Measurements from ENCODE around the gene IFNA16.
A peak's percentile ranks its signal among the peaks of the same experiment; 100 is the strongest.
"Not testable (repeated sequence)": the region's sequence is repeated elsewhere in the genome, so short reads cannot be mapped to it uniquely, and the experiment has no call there.

Gene IFNA16

GRCh38 chr9:21217211-21217610 is at the start of gene IFNA16:
TSS of gene IFNA16 (minus strand) at chr9:21217311. CDS start at chr9:21217305, 6 bp downstream.
- not testable (repeated sequence) for DNase-seq

DNA sequence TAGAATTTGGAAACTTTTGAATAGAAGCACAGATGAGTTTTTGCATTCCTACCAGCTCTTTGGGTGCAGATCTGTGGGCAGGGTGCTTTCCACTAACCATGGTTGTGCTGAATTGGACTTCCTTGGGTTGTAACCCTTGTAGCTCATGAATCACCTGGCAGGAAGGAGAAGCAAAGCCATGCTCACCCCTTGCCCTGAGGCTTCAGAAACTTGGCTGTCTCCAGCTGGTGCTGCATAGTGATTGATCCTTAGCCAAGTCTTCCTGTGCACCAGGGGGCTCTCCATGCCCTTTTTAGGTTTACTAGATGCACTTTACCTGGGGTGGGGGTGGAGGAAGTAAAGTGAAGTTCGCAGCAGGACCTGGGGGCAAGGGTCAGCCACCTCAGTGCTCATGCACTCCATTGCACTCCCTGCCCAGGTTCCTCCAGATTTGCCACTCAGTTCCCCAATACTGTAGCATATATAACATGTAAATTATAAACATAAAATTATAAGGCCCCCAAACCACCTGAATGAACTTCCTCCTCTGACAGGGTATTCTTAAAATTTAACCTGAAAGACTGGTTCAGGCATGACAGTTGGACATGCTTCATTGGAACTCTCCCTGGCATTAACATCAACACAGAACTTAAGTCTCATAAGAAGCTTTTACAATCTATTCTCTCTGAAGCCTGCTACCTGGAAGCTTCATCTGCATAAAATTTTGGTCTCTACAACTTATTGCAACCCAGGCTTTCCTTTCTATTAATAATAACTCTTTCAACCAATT is 48.5 kb upstream of the IFNA16 start:
- DNase-seq: no peak

DNA sequence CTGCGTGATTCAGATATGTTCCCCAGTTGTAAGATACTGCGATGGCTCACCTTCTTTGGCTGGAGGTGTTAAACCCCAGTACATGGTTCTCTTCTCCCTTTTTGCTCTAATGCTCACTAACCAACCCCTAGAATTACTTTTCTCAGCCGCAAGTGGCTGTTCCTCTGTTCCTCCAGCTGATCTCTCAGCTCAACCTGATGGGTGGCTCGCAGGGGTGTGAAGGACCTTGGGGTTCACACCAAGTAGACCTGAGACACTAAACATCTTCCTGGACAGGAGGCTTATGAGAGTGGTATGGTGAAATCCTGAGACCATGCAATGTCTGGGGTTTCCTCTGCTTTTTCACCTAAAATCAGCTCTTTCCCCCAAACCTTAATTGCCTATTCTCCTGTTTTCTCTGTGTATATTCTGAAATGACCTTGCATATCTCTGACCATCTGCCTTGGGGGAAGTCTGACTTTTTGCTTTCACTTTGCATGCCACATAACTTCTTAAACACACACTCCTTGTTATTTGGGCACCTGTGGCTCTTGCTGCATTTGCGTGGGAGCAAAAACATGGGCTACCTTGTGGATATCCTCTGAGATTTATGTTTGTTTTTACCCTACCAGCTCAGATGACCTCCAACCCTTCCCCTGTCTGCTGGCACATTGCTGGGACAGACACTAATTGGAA is 38.6 kb upstream of the IFNA16 start:
- DNase-seq: no peak

- peak; percentile 25 for DNase-seq
Measured at GRCh38 chr9:21252721-21253547, 35.8 kb upstream of the IFNA16 start.

DNA sequence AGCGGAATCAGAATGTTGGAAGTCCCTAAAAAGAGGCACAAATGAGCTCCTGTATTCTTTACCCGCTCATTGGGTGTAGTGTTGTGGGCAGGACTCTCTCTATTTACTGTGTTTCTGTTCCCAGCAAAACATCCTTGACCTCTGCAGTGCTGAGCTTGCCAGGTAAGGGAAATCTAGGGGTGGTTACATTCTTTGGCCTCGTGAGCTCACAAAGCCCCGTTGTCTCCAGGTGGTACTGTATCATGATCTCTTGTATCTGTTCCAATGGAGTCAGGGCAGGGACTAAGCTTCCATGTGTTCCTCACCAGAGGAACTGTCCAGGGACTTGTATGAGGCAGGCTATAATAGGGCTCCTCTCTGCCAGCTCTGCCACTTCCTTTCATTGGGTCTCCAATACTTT is 34.5 kb upstream of the IFNA16 start:
- no peak for DNase-seq

GRCh38 chr9:21251190-21251589 is 34.1 kb upstream of the IFNA16 start:
- no peak for DNase-seq

- DNase-seq: no peak
Measured at GRCh38 chr9:21244836-21245235, 27.7 kb upstream of the IFNA16 start.

DNA sequence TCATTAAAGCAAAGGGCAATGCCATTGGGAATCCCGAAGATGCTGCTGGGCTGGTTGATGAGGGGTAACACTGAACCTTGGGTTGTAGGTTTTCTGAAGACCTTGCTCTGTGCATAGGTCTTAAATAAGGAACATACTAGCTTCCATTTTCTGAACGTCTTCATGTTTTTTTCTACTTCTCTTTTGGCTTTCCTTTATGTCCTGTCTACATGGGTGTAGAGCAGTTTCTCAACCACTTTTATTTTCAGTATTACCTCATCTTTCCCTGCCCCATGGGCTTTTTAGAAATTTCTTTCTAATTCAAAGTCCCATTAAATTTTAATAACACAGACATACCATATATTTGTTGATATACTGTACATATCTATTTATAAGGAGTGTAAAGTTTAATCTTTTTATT is 22.8 kb upstream of the IFNA16 start, which contains the start of gene IFNA14:
Gene IFNA14 (minus strand): TSS at position 95 of the 400 bp plus-strand sequence. CDS start 70 bp downstream, at position 25.
- DNase-seq: no peak

DNA sequence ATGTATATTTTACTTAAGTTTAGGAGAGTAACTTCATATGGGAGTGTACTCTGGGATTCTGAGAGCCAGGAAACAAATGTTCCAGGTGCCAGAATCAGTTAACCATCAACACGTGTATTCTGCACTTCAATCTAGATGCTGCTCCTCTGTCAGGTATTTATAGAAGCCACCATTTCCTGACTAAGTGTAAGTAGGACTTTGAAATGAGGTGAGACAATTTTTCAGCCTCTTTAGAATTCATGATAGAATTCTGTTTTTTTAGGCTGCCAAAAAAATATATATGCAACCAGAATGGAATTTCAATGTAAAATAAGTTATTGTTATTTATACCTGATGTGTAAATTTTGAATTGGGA is 19.2 kb upstream of the IFNA16 start:
- DNase-seq: not testable (repeated sequence)

DNA sequence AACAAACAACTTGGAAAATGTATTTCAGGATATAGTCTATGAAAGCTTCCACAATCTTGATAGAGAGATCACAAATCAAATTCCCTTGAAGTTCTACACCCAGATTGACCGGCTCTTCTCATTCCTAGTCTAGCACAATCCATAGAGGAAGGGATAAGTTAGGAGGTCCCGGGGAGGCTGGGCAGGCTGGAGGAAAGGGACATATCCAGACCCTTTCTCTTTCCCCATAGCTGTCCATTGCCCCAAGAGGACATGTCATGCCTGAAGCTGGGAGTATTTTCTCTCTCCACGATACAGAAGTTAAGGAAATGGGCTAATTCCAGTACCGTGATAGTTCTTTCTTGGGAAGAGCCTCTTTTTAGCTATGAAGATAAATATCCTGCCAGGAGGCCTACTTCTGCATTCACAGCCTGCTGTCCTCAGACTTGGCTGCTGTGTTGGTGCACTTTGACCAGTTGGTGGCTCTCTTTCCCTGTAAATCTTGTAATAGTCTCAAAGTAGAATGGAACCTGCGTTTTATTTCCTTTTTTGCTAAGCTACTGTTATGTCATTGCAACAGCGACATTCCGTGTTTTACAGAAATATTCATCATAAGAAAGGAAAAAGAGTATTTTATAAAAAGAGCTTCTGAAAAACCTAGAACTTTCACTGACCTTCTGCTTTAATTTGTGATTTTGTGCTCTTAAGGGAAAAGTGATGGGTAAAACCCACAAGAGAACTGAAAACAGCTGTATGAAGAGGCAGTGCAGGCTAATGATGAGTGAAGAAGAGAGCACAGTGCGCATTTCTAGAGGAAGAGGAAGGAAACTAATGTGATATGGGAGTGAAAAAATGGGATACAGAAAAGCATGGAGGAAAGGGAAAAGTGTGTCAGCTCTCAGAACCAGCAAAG is 18.6 kb upstream of the IFNA16 start:
- peak; percentile 36 for DNase-seq

DNA sequence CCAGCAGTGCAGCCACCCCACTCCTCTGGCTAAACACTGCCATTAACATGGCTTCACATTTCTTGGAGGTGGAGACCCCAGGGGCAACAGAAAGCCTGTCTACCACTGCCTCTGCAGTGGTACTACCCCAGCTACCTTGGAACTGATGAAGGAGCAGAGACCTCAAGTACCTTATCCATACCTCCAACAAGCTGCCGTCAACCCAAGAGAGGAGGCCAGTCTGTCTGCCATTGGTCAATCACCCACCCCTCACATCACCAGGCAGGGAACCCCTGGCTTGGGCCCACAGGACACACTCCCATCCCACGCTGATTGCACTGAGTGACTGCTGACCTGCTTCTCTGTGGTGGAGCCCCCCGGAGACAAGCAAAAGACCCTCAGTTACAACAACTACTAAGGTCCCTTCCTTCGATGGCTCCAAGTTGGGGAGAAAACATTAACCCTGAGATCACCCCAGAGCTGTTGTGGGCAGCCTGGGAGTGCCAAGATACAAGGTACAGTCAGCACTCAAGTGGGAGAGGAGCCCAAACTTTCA is 17.1 kb upstream of the IFNA16 start:
- no peak for DNase-seq

DNA sequence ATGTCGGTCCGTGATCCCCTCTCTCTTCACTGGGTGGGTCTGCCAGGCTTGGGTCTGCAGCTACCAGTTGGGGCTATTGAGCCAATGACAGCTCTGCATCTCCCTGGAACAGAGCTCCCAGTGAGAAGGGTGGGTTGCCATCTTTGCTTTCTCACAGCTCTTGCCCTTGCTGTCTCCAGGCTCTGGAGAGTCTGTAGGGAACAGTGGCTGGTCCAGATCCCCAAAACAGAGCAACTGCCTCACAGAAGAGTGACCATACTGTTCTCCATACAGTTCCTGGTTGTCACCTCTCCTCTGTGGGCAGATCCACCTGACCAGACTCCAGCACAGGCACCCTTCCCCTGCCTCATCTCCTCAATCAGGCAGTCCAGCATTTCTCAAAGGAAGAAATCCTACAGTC is 16.1 kb upstream of the IFNA16 start:
- DNase-seq: no peak

DNA sequence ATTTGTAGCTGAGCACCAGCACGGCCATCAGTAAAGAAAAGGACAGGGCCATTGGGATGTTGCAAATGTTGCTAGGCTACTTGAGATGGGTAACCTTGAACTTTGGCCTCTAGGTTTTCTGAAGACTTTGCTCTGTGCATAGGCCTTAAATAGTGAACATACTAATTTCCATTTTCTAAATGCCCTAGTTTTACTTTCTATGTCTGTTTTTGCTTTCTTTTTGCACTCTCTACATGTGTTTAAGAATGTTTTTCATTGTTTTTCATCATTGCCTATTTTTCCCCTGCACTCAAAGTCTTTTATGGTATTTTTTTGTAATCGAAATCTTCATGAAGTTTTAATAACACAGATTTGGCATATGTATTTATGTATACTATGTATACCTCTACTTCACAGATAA is 11.0 kb upstream of the IFNA16 start, which contains the start of gene IFNA17:
Gene IFNA17 (minus strand): TSS at position 101 of the 400 bp plus-strand sequence. CDS start 49 bp downstream, at position 52.
- DNase-seq: no peak

DNA sequence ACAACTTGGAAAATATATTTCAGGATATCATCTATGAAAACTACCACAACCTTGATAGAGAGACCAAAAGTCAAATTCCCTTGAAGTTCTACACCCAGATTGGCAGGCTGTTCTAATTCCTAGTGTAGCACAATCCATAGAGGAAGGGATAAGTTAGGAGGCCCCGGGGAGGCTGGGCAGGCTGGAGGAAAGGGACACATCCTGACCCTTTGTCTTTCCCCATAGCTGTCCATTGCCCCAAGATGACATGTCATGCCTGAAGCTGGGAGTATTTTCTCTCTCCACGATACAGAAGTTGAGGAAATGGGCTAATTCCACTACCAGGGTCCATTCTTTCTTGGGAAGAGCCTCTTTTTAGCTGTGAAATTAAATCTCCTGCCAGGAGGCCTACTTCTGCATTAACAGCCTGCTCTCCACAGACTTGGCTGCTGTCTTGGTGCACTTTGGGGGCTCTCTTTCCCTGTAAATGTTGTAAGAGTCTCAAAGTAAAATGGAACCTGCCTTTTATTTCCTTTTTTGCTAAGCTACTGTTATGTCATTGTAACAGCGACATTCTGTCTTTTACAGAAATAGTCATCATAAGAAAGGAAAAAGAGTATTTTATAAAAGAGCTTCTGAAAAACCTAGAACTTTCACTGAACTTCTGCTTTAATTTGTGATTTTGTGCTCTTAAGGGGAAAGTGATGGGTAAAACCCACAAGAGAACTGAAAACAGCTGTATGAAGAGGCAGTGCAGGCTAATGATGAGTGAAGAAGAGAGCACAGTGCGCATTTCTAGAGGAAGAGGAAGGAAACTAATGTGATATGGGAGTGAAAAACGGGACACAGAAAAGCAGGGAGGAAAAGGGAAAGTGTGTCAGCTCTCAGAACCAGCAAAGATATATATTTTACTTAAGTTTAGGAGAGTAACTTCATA is 3.4 kb downstream of the IFNA16 start:
- DNase-seq: not testable (repeated sequence)

- DNase-seq: not testable (repeated sequence)
Measured at GRCh38 chr9:21212160-21212559, 5.0 kb downstream of the IFNA16 start.

DNA sequence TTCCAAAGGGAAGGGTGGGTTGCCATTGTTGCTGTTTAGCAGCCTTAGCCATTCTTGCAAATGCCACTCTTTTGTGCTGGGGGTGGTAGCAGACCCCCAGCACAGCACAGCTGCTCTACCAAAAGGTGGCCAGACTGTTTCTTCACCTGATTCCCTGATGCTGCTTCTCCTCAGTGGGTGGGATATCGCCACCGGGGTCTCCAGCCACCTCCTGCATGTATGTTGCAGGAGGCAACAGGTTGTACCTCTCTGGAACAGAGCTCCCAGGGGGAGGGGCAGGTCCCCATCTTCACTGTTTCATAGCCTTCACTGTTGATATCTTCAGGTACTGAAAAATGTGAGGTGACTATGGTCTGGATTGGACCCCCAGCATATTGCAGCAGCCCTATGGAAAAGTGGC is 6.3 kb downstream of the IFNA16 start:
- DNase-seq: not testable (repeated sequence)

- no peak for DNase-seq
Measured at GRCh38 chr9:21210311-21210710, 6.8 kb downstream of the IFNA16 start.

- DNase-seq: not testable (repeated sequence)
Measured at GRCh38 chr9:21207043-21207442, 10.1 kb downstream of the IFNA16 start, which contains the start of gene IFNA10. TSS of gene IFNA10 (minus strand) at chr9:21207143. CDS start at chr9:21207097, 46 bp downstream.

- DNase-seq: no peak
Measured at GRCh38 chr9:21205204-21205603, 11.9 kb downstream of the IFNA16 start.

DNA sequence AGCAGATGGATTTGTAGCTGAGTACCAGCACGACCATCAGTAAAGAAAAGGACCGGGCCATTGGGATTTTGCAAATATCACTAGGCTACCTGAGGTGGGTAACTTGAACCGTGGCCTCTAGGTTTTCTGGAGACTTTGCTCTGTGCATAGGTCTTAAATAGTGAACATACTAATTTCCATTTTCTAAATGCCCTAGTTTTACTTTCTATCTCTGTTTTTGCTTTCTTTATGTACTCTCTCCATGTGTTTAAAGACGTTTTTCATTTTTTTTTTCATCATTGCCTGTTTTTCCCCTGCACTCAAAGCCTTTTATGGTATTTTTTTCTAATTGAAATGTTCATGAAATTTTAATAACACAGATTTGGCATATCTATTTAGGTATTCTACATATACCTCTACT is 15.0 kb downstream of the IFNA16 start, which contains the start of gene IFNA7:
Gene IFNA7 (minus strand): TSS at position 101 of the 400 bp plus-strand sequence. CDS start 40 bp downstream, at position 61.
- DNase-seq: not testable (repeated sequence)
